PFSK-1 (cell line): Measurements from ENCODE around the gene MTFMT.

Source experiments
- FOXP2 ChIP-seq: optimal IDR thresholded peaks from 2 replicates; pipeline ENCODE3; 2011; ENCODE audit warnings: borderline replicate concordance, control low read depth, inconsistent platforms; ENCODE audit not compliant: insufficient read depth; ENCODE audit errors: extremely low read length, extremely low read depth
- POLR2AphosphoS5 ChIP-seq: IDR thresholded peaks from 2 replicates; pipeline ENCODE4 v1.6.1; 2012; ENCODE audit warnings: low read depth, mild to moderate bottlenecking, control low read depth, low read length, moderate library complexity
- SIN3A ChIP-seq: IDR thresholded peaks from 2 replicates; pipeline ENCODE4 v1.6.1; 2012; ENCODE audit warnings: mild to moderate bottlenecking, low read length, moderate library complexity, borderline replicate concordance; ENCODE audit not compliant: insufficient read depth
- TAF1 ChIP-seq: IDR thresholded peaks from 2 replicates; pipeline ENCODE4 v1.6.1; 2012; ENCODE audit warnings: low read length, control low read depth, borderline replicate concordance; ENCODE audit not compliant: insufficient read depth
- TF ChIP-seq, protein P1 (sequence below), 2 experiments: IDR thresholded peaks; 2 replicates each; pipeline versions ENCODE4 v1.6.1 to v1.8.0; 2011 to 2012; ENCODE audit warnings: low read depth in 2 of 2, low read length in 2 of 2, control low read depth in 1 of 2, inconsistent platforms in 1 of 2, mild to moderate bottlenecking in 1 of 2, moderate library complexity in 1 of 2; ENCODE audit not compliant: insufficient read depth in 1 of 2

Gene MTFMT

DNA sequence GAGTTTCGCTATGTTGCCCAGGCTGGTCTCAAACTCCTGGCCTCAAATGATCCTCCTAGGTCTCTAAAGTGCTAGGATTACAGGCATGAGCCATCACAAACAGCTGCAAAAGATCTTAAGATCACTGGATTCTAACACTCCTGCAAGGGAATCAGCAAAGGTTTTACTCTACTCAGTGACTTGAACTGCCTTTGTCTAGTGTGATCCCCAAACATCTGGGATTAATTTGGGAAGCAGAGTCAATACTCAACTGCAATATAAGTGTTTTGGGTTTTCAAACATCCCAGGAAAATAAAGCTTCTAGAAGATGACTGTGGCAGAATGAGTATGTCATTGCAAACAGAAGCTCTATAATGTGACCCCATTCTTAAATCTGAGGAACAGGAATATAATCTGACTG lies 47.0 kb downstream of the MTFMT start:
- TF ChIP-seq SIN3A (no peak), POLR2AphosphoS5 (no peak), TAF1 (no peak), FOXP2 (no peak)
- TF ChIP-seq, protein P1, sequence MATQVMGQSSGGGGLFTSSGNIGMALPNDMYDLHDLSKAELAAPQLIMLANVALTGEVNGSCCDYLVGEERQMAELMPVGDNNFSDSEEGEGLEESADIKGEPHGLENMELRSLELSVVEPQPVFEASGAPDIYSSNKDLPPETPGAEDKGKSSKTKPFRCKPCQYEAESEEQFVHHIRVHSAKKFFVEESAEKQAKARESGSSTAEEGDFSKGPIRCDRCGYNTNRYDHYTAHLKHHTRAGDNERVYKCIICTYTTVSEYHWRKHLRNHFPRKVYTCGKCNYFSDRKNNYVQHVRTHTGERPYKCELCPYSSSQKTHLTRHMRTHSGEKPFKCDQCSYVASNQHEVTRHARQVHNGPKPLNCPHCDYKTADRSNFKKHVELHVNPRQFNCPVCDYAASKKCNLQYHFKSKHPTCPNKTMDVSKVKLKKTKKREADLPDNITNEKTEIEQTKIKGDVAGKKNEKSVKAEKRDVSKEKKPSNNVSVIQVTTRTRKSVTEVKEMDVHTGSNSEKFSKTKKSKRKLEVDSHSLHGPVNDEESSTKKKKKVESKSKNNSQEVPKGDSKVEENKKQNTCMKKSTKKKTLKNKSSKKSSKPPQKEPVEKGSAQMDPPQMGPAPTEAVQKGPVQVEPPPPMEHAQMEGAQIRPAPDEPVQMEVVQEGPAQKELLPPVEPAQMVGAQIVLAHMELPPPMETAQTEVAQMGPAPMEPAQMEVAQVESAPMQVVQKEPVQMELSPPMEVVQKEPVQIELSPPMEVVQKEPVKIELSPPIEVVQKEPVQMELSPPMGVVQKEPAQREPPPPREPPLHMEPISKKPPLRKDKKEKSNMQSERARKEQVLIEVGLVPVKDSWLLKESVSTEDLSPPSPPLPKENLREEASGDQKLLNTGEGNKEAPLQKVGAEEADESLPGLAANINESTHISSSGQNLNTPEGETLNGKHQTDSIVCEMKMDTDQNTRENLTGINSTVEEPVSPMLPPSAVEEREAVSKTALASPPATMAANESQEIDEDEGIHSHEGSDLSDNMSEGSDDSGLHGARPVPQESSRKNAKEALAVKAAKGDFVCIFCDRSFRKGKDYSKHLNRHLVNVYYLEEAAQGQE (IDR thresholded peaks at IDR 0.05; ENCODE audit: insufficient read depth in 1 of 2, low read depth in 2 of 2, low read length in 2 of 2): no peak

DNA sequence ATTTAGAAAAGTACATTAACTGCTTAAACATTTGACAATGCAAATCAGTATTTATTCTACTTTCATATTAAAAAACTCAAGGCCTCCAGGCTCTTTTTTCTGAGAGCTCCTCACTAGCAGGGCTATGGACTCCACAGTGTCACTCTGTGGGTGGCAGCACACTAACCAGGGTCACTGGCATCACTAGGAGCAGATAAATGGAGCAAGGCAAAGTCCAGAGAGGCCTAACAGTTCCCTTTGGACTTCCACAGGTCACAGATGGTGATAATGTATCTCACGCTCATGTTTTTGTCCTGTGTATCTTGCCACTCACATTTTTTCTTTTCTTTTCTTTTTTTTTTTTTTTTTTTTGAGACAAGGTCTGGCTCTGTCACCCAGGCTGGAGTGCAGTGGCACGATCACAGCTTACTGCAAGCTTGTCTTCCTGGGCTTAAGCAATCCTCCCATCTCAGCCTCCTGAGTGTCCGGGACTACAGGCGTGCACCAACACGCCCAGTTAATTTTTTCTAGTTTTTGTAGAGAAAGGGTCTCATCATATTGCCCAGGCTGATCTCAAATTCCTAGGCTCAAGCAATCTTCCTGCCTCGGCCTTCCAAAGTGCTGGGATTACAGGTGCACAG lies 47.5 kb downstream of the MTFMT start:
- TF ChIP-seq, protein P1 (IDR thresholded peaks at IDR 0.05; ENCODE audit: insufficient read depth in 1 of 2, low read depth in 2 of 2, low read length in 2 of 2): no peak
- TF ChIP-seq TAF1: no peak
- TF ChIP-seq FOXP2: no peak
- TF ChIP-seq POLR2AphosphoS5: no peak
- no peak for TF ChIP-seq SIN3A

DNA sequence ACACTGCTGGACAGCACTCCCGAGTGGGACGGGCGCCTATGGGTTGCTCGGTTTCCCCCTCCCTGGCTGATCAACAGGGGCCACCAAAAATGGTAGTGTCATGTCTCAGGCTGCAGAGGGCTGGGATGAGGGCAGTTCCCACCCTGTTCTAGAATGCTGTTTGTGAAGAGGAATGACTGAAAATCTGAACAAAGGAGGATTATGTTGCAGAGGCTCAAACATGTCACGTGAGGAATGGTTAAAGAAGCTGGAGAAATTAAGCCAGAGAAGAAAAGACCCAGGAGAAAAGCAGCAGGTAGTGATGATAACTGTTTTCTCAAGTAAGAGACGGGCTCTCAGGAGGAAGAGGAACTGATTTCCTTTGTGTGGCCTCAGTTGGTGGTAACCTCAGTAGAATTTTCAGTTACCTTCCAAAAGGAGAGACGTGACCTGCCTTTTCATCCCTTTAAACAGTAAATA lies 50.2 kb downstream of the MTFMT start:
- TF ChIP-seq, protein P1 (IDR thresholded peaks at IDR 0.05; ENCODE audit: insufficient read depth in 1 of 2, low read depth in 2 of 2, low read length in 2 of 2): no peak
- TF ChIP-seq TAF1 (no peak), SIN3A (no peak), FOXP2 (no peak), POLR2AphosphoS5 (no peak)

DNA sequence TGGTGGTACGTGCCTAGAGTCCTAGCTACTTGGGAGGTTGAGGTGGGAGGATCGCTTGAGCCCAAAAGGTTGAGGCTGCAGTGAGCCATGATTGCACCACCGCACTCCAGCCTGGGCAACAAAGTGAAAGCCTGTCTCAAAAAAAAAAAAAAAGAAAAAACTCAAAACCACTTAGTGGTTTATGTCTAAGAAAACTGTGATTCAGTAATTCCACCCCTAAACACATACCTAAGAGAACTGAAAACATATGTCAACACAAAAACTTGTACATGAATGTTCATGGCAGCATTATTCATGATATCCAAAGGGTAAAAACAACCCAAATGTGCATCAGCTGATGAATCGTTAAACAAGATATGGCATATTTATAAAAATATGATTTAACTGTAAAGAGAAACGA lies 54.0 kb downstream of the MTFMT start:
- TF ChIP-seq SIN3A (no peak), POLR2AphosphoS5 (no peak), TAF1 (no peak)

DNA sequence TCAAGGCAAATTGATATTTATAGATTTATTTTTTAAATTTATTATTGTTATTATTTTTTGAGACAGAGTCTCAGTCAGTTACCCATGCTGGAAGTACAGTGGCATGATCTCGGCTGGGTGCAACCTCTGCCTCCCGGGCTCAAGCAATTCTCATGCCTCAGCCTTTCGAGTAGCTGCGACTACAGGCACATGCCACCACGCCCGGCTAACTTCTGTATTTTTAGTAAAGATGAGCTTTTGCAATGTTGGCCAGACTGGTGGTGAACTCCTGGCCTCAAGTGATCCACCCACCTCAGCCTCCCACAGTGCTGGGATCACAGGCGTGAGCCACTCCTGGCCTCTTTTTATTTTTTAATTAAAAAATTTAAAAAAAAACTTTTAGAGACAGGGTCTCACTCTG lies 58.7 kb downstream of the MTFMT start:
- TF ChIP-seq POLR2AphosphoS5 (no peak), TAF1 (no peak), SIN3A (no peak), FOXP2 (no peak)
- TF ChIP-seq, protein P1 (IDR thresholded peaks at IDR 0.05; ENCODE audit: insufficient read depth in 1 of 2, low read depth in 2 of 2, low read length in 2 of 2): no peak
